Globus pallidus (tissue), 1 donor: Measurements from ENCODE around the gene ACBD4.

ENCODE experiments used
- DNase-seq: peaks from one replicate; pipeline ENCODE4 v3.0.0-alpha.2; 2015; ENCODE audit warnings: low spot score

ACBD4 gene

GRCh38 chr17:45155483-45155882, 20.0 kb downstream of the ACBD4 start:
- no peak for DNase-seq

DNA sequence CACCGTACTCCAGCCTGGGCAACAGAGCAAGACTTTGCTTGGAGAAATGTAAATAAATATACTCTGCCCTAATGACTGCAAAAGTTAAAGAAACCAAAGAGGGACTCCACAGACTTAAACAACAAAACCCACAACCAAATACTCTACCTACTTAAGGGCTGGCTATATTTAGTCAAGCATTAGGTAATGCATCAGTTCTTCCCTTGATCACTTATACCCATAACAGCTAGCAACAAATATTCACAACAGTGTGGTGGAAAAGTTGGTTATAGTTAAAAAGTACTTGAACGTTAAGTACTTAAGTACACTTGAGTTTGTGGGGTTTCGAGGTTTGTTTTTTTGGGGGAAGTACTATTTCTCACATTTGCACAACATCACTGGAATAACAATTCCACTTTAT, 20.8 kb downstream of the ACBD4 start:
- DNase-seq: no peak

DNA sequence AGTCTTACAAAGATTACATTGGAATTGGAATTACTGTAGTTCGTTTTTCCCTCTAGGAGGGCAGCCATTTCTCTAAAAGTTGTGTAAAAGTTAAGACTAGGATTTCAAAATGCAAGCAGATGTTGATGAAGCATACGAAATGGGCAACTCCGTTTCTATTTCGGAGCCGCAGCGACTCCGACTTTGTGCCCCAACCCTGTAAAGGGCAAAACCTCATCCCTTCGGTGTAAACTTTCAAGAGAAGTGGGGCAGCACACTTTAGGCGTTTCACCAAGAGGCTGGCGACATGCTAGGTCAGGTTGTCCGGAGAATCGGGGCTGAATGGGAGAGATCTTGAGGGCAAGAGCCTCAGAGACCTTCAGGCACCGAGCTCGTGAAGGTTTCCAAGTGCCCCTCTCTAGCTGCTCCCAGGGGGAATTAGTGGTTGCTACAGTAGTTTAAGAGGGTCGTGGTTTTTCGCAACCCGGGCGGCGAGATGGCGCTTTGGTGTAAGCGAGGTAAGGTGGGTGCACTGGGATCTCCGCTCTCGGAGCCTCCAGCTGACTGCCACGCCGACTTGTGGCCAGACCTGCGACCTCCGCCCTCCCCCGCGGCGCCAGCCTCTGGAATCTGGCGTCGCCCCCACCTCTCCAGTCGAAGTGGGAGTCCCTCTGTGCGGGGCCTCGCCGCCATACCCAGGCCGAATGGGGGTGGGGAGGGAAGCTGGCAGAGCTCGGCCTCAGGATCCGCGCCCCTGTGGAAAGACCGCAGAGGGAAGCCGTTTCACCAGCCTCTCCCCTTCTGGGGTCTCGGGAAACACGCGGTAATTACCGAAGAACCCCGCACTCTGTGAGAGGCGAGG, 25.2 kb downstream of the ACBD4 start:
- peak; percentile 62 for DNase-seq

DNA sequence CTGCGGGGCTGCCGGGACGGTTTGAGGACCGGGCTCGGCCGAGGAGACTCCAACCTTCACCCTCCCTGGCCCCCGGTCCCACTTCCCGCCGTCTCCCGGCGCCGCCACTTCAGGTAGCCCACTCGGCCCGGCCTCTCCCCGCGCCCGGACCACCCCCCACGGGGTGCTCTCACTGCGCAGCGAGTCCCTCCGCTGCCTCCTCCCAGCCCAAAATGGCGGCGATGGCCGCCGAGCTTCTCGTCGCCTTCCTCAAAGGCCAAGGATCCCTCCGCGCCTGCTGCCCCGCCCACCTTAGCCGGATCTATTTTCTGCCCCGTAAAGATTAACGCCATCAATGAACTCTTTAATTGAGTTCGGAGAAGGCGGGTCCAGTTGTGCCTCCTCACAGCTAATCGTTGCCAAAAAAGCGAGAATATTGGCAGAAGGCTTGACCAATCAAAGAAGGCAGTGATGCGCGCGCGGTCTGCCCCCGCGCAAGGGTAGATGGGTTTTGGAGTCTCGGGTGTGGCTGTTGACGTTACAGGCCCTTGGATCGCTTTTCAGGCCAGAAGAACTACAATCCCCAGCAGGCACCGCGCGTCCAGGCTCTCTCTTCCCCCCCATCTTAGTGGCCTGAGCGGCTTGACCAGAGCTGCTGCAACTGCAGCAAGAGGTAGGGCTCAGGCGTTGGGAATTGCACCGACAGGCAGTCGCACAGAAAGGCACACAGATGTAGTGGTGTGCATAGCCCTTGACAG, 26.0 kb downstream of the ACBD4 start, which contains the start of gene HEXIM2:
TSS of gene HEXIM2 (plus strand) at position 588 of the 737 bp plus-strand sequence. CDS start 919 bp downstream, outside the sequence.
- DNase-seq: peak; percentile 100

DNA sequence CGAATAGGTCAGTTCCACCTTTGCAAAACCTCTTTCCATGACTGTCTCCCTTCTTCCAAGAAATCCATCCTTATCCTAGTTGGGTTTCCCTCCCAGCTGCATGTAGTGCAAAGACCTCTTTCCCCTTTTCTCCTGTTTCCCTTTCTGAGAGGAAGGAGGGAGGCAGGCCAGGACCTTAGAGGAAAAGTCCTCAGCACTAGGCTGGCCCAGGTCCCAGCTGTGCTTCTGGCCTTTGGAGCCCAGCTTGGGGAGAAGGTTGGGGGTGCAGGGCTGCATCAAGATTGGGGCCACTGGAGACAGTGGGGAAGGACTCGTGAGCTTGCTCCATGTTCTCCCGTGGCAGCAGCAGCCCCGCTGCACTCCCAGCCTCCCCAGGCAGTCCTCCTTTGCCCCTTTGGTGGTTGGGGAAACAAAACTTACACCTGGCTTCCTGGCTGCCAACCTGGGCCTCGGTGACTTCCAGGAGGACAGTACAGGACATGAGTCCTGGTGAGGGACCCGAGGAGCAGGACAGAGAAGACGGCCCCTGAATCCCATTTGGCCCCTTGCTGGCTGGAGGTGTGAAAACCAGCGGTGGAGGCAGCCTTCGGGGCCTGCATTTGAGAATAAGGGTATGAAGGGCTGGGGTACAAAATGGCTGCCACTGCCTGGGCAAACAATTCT, 26.7 kb downstream of the ACBD4 start:
- no peak for DNase-seq

- DNase-seq: no peak
Observed at GRCh38 chr17:45164734-45165269, 29.3 kb downstream of the ACBD4 start.

DNA sequence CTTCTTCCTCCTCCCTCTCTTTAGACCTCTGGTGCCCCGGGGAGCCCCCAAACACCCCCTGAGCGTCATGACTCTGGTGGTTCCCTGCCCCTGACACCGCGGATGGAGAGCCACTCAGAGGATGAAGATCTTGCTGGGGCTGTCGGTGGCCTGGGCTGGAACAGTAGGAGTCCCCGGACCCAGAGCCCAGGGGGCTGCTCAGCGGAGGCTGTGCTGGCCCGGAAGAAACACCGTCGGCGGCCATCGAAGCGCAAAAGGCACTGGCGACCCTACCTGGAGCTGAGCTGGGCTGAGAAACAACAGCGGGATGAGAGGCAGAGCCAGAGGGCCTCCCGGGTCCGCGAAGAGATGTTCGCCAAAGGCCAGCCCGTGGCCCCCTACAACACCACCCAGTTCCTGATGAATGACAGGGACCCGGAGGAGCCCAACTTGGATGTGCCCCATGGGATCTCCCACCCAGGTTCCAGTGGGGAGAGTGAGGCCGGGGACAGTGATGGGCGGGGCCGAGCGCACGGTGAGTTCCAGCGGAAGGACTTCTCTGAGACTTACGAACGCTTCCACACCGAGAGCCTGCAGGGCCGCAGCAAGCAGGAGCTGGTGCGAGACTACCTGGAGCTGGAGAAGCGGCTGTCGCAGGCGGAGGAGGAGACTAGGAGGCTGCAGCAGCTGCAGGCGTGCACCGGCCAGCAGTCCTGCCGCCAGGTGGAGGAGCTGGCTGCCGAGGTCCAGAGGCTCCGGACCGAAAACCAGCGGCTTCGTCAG, 33.7 kb downstream of the ACBD4 start:
- DNase-seq: no peak

- no peak for DNase-seq
Observed at GRCh38 chr17:45170280-45170930, 34.9 kb downstream of the ACBD4 start.

GRCh38 chr17:45170931-45171337, 35.4 kb downstream of the ACBD4 start:
- DNase-seq: no peak

- no peak for DNase-seq
Observed at GRCh38 chr17:45171338-45172231, 36.1 kb downstream of the ACBD4 start.

DNA sequence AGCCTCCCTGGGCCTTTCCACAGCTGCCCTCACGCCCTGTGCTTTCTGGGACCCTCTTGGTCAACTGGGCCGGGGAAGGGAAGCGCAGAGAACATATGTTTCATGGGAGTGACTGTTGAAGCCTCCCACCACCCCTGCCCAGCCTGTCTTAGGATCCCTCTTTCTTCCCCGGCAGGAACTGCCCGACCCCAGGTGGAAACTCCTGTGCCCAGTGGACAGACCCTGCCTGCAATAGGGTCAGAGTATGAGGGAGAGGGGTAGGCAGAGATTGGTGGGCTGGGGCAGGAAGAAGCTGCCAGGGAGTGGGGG, 36.7 kb downstream of the ACBD4 start:
- no peak for DNase-seq

- peak; percentile 92 for DNase-seq
Observed at GRCh38 chr17:45172541-45173286, 37.2 kb downstream of the ACBD4 start.

GRCh38 chr17:45175759-45176115, 40.2 kb downstream of the ACBD4 start:
- no peak for DNase-seq

- DNase-seq: no peak
Observed at GRCh38 chr17:45177563-45177962, 42.1 kb downstream of the ACBD4 start.

- DNase-seq: no peak
Observed at GRCh38 chr17:45184144-45184543, 48.7 kb downstream of the ACBD4 start.

DNA sequence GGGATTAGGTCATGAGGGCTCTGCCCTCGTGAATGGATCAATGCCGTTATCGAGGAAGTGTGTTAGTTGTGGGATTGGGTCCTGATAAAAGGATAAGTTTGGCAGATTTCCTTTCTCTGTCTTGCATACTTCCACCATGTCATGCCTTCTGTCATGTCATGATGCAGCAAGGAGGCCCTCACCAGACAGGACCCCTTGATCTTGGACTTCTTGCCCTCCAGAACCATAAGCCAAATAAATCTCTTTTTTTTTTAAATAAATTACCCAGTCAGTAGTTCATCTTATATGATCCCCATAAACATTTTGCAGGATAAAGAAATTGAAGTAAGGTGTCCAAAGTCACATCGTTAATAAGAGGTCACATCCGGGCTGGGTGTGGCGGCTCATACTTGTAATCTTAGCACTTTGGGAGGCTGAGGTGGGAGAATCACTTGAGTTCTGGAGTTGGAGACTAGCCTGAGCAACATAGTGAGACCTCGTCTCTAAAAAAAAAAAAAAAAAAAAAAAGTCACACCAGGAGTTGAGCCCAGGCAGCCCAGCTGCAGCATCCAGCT, 51.4 kb downstream of the ACBD4 start:
- no peak for DNase-seq

- no peak for DNase-seq
Observed at GRCh38 chr17:45189009-45189408, 53.5 kb downstream of the ACBD4 start.

DNA sequence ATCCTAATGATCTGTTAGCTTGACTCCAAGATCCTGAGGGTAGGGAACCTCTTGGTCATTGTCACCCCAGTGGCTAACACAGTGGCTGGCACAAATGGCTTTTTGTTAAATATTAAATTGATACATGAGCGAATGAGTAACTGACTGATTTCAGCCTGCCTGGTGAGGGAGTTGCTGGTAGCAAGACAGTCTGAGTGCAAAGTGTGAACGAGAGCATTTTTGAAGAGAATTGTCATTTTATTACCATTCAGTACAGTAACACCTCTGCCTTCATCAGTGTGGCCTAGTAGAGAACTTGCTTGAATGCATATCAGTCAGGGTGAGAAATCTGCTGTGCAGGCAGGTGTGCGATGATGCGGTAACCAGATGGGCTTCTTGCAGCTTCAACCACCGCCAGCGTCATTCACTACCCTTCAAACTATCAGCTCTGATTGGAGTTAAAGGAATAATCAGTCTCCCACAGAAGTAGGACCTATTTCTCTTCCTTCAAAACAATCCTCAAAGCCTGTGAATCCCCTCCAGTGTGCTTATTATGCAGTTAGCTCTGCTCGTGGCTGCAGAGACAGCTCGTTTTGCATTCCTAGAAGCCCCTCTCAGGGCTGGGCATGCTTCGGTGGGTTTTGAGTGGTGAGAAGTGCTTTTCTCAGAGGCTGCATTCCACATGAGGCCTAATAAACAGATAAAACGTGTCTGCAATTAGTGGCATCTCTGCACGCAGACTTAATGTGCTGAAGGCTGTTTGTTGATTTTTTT, 55.2 kb downstream of the ACBD4 start:
- DNase-seq: no peak
